ENCODE measurements around the gene UBL4B.

The UBL4B gene

GRCh38 chr1:110083061-110083865, 29.0 kb upstream of the UBL4B start:
- H3K9ac ChIP-seq (ENCODE audit: low read length) = peak overlapping the region; percentile 67; the same call in 1 of the 2 replicates
- no peaks in the 10 kb centered on the region for H3K79me2 ChIP-seq (ENCODE audit: low read length)
- peak overlapping the region; percentile 95 for H3K4me2 ChIP-seq (ENCODE audit: low read length)
- H3K27ac ChIP-seq (ENCODE audit: low read length) = no peak overlapping the region
- peak overlapping the region; percentile 70; the same call in 1 of the 2 replicates for H2AFZ ChIP-seq (ENCODE audit: low read depth, low read length)
- peaks cover 11% of the 10 kb centered on the region for H3K27me3 ChIP-seq (ENCODE audit: low read depth, low read length)
- peaks cover 47% of the 10 kb centered on the region for H3K4me1 ChIP-seq (ENCODE audit: low read length)
- no peaks in the 10 kb centered on the region for H3K36me3 ChIP-seq (replicated peaks; ENCODE audit: low read depth, low read length)
- peak overlapping the region; percentile 84 for H3K4me3 ChIP-seq (ENCODE audit: low read length)
- TF ChIP-seq EZH2phosphoT487 (IDR thresholded peaks at IDR 0.05; ENCODE audit: low read depth) = no peak
- no peak for TF ChIP-seq CTCF (IDR thresholded peaks at IDR 0.05; ENCODE audit: low read depth, low read length)
- no peaks in the 10 kb centered on the region for H3K9me3 ChIP-seq (ENCODE audit: insufficient read depth, low read length)
- no peaks in the 10 kb centered on the region for H4K20me1 ChIP-seq (ENCODE audit: insufficient read depth, low read length)

- peak overlapping the region; percentile 84 for H3K4me3 ChIP-seq (ENCODE audit: low read length)
- H3K79me2 ChIP-seq (ENCODE audit: low read length) = no peaks in the 10 kb centered on the region
- peak overlapping the region; percentile 95 for H3K4me2 ChIP-seq (ENCODE audit: low read length)
- no peak overlapping the region for H3K27ac ChIP-seq (ENCODE audit: low read length)
- H4K20me1 ChIP-seq (ENCODE audit: insufficient read depth, low read length) = no peaks in the 10 kb centered on the region
- no peaks in the 10 kb centered on the region for H3K36me3 ChIP-seq (replicated peaks; ENCODE audit: low read depth, low read length)
- no peaks in the 10 kb centered on the region for H3K9me3 ChIP-seq (ENCODE audit: insufficient read depth, low read length)
- H3K9ac ChIP-seq (ENCODE audit: low read length) = peak overlapping the region; percentile 67
- peak overlapping the region; percentile 70; the same call in 1 of the 2 replicates for H2AFZ ChIP-seq (ENCODE audit: low read depth, low read length)
- TF ChIP-seq CTCF (IDR thresholded peaks at IDR 0.05; ENCODE audit: low read depth, low read length) (no peak), EZH2phosphoT487 (IDR thresholded peaks at IDR 0.05; ENCODE audit: low read depth) (no peak)
- H3K27me3 ChIP-seq (ENCODE audit: low read depth, low read length) = peaks cover 11% of the 10 kb centered on the region
- H3K4me1 ChIP-seq (ENCODE audit: low read length) = peaks cover 53% of the 10 kb centered on the region
Observed at GRCh38 chr1:110083866-110084226, 28.4 kb upstream of the UBL4B start.

GRCh38 chr1:110084227-110085078, 27.8 kb upstream of the UBL4B start:
- Histone ChIP-seq H3K9ac (ENCODE audit: low read length) (peak overlapping the region; percentile 67), H3K4me2 (ENCODE audit: low read length) (peak overlapping the region; percentile 95)

More at GRCh38 chr1:110084227-110085078, 27.8 kb upstream of the UBL4B start:
- peaks cover 11% of the 10 kb centered on the region for H3K27me3 ChIP-seq (ENCODE audit: low read depth, low read length)
- H3K27ac ChIP-seq (ENCODE audit: low read length) = no peak overlapping the region
- H3K4me3 ChIP-seq (ENCODE audit: low read length) = peak overlapping the region; percentile 84
- H3K79me2 ChIP-seq (ENCODE audit: low read length) = no peaks in the 10 kb centered on the region
- H3K4me1 ChIP-seq (ENCODE audit: low read length) = peaks cover 58% of the 10 kb centered on the region
- H3K36me3 ChIP-seq (replicated peaks; ENCODE audit: low read depth, low read length) = no peaks in the 10 kb centered on the region
- no peak for TF ChIP-seq CTCF (IDR thresholded peaks at IDR 0.05; ENCODE audit: low read depth, low read length)
- no peak for TF ChIP-seq EZH2phosphoT487 (IDR thresholded peaks at IDR 0.05; ENCODE audit: low read depth)
- no peaks in the 10 kb centered on the region for H4K20me1 ChIP-seq (ENCODE audit: insufficient read depth, low read length)
- peak overlapping the region; percentile 75 for H2AFZ ChIP-seq (ENCODE audit: low read depth, low read length)
- H3K9me3 ChIP-seq (ENCODE audit: insufficient read depth, low read length) = no peaks in the 10 kb centered on the region
